GM19025 (cell line): ENCODE data around the gene FIBCD1.
"Not testable (repeated sequence)": the region's sequence is repeated elsewhere in the genome, so short reads cannot be mapped to it uniquely, and the experiment has no call there.

Experiments
- ATAC-seq: cut with Tn5 transposase; IDR thresholded peaks from one replicate; pipeline ENCODE4 v1.9.1; 2021; ENCODE audit warnings: mild to moderate bottlenecking, low read depth, moderate library complexity; ENCODE audit not compliant: unreplicated experiment

Gene FIBCD1

GRCh38 chr9:130910670-130911069 is 28.4 kb downstream of the FIBCD1 start:
- ATAC-seq, result not testable (repeated sequence)

GRCh38 chr9:130910041-130910440 is 29.0 kb downstream of the FIBCD1 start:
- ATAC-seq, result not testable (repeated sequence)

DNA sequence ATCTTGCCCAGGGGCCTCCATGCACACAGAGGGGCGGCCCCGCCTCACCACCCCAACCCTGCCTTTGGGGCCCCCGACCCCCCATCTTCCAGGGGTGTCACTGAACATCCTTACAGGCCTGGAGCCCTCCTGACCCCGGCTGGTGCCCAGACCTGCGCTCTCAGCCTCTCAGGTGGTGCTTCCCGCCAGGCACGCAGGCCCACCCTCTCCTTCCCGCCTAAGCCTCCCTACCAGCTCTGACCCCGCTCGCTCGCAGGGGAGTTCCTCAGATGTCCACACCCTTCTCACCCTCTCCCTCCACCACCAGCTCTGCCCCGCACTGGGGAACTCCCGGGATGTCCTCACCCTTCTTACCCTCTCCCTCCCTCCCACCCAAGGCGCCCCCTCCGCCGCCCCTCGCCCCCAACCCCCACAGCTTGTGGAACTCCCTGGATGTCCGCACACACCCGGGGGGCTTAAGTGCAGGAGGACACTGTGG is 30.1 kb downstream of the FIBCD1 start:
- ATAC-seq, result no peak

- no peak for ATAC-seq
Observed at GRCh38 chr9:130908146-130908877, 30.7 kb downstream of the FIBCD1 start.

DNA sequence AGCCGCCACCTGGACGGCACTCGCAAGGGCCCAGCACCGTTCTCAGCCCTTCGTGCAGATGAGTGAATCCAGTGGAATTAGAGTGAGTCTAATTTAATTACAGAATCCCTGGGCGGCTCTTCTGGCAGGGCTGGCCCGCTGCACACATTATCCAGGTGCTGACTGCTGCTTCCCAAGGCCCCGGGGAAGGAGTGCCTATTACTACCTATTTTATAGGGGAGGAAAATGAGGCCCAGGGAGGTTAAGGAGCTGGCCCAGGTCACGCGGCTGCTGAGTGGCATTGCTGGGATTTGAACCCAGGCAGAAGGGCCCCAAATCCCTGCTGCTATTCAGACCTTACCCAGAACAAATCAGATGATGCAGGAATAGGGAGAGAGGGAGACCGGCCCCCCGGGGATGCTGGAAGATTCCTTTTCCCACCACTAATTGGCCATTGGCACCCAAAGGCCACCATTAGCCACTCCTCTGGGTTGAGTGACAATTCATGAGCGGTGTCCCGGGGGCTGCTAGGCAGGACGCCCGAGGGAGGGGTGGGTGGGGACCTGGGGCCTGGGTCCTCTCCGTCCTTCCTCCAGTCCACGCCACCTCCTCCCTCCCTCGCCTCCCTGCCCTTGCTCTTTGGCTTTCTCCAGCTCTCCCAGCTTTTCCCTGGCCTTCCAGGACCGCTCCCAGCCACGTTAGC is 32.2 kb downstream of the FIBCD1 start:
- ATAC-seq, result no peak

DNA sequence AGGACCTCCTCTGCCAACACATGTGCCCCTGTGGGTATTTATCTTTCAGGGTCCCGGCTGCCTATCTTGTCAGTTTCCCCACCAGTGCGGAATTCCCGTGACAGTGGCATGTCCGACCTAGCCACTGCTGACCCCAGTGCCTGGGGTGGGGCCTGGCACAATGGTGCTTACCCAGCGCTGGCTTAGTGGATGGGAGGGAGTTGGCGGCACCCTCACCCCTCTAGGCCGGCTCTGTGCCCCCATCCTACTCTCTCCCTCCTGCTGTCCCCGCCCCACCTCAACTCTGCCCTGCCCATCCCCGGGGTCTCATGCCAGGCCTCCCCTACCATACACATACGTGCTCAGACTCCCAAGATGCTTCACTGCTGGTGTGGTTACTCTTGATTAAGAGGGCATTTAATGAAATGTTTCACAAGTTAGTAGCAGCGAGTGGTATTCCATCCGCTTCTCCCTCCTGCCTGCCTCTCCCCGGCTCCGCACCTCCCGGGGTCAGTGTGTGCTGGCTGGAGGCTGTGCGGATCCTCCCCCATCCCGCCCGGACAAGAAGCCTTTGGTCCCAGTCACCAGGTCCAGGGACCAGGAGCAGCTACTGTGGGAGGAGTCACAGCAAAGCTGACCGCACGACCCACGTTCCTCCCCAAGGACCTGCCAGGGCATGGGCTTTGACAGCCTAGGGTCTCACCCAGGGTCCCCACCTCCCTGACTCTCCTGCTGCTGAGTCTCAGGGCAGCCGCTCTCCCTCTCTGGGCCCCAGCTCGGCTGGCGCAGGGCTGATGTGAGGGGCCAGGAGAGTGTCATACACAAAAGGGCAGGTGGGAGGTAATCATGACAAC is 32.9 kb downstream of the FIBCD1 start:
- no peak for ATAC-seq

GRCh38 chr9:130905125-130905901 is 33.7 kb downstream of the FIBCD1 start:
- no peak for ATAC-seq

GRCh38 chr9:130904070-130905044 is 34.7 kb downstream of the FIBCD1 start:
- no peak for ATAC-seq

- no peak for ATAC-seq
Observed at GRCh38 chr9:130903194-130904069, 35.6 kb downstream of the FIBCD1 start.

DNA sequence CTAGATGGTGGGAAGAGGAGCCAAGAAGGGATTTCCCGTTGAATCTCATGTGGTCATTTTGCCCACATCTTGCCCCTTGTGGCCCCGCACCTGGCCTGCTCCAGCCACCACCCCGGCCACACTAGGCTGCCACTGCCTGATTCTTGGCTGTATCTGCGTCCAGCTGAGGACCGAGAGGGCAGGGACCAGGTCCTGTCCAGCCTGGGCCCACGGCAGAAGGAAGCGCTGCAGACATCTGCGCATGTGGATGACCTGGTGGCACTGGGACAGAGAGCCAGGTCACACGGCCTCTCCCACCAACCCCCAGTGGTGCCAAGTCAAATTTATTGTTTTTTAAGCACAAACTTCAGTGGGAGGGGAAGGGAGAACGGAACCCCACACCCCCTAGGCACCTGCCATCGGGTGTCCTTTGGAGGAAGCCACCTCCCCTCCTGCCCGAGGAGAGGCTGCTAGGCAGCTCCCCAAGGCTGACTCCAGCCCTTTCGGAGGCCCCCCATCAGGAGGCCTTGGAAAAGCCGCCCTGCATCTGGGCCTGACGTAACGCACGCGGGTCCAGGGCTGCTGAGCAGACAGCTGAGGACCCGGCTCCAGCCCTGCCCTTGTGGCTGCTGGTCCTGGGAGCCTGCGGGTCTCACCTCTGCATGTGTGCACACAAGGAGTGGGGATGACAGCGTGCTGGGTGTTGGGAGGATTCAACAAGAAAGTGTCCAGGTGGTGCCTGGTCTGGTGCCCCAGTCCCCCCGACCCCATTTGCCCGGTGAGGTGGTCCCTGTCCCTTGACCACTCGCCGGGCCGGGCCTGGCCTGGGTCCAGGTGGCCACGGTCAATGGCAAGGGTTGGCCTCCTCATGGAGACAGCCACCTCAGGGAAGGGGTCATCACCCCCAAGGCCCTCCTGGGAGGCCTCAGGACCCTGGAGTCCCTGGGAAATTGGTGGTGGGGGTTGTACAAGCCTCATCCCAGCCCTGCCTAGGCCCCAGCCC is 36.6 kb downstream of the FIBCD1 start:
- ATAC-seq, result no peak

GRCh38 chr9:130901498-130902203 is 37.4 kb downstream of the FIBCD1 start:
- ATAC-seq, result no peak

- ATAC-seq, result no peak
Observed at GRCh38 chr9:130900701-130901497, 38.1 kb downstream of the FIBCD1 start.

- no peak for ATAC-seq
Observed at GRCh38 chr9:130899051-130899748, 39.8 kb downstream of the FIBCD1 start.

DNA sequence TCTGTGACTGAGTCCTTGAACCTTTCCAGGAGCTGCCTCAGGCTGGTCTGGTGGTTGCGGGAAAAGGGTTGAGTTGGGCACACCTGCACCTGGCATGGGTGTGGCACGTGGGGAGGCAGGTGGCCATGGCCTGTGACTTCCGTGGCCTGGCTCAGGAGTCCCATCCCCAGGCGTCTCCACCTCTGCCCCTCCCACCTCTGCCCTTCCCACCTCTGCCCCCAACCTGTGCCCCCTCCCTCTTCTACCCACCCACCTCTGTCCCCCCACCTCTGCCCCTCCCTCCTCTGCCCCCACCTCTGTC is 40.5 kb downstream of the FIBCD1 start:
- no peak for ATAC-seq

DNA sequence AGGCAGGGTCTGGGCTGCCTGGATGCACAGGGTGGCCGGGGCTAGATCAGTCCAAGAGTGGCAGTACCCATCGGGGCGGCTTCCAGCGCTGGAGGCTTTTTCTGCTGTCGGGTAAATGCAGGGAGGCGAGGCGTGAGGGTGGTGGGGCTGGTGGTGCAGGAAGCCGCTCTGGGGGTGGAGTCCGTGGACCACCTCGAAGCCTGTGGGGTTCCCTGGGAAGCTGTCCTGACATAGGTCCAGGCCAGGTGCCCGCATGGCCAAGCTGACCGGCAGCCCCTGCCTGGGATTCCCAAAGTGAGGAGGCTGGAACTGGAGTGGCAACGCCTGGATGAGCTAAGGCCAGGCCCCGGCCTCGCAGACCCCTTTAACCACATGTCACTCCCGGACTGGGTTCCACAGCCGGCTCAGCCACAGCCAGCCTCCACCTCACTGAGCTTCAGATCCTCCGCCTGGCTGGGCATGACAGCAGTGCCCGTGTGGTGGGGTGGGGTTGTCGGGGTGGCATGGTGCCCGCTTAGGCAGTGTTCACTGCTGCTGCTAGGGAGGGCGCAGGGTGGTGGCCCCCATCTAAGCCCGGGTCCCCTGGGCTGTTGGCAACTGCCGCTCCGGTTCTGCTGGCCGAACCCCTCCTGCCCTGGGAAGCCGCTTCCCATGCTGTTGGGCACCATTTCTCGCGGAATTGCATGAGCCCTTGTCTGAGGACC is 41.0 kb downstream of the FIBCD1 start:
- no peak for ATAC-seq
